ENCODE results near the gene CETP. TPM values are rescaled to one million over a fixed set of nuclear protein-coding genes. Genes with fewer than 3 reads are reported as not detected.
A peak's percentile ranks its signal among the peaks of the same experiment; 100 is the strongest.

Gene CETP
- total and polyA plus RNA-seq, 2 of the 13 experiments (the other 11 are each of a cell fraction or from before 2014, with no cell fraction given): 0.31 to 9.8 TPM

DNA sequence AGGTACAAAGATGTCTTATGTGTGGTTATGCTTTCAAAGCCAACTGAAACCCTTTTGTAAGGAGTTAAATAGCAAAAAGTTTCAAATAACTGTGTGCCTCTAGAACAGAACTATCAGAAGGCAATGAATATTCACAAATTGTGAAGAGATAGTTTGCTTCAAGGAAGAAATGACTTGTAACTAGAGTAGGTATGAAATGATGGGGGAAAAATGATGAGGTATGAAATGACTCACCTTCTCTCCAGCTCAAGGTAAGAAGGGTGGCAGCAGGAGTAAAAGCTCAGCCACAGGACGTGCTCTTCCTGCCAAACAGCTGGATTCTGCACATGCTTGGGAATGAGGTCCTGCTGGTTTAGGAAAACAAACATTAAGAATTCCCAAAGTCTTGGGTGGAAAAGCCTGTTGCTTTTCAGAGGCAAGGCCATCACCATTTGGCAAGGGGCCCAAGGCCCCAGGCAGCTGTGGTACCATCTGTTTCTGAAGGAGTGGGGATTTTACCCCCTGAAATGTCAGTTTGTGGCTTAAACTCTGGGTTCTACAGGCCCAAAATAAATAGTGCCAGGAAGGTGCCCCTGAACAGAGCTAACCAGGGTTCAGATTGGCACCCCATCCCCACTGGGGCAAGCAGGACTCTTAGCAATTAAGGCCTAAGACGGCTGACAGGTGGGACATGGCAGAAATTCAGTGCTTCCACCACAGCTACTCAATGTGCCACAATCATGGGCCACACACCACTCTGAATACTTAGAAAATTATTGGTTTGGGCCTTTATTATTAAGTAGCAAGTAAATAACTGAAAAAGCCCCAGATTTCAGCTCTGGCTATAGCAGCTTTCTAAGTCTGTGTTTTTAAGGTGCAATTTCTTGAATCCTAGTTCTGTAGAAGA, 16.6 kb upstream of the CETP start (continued):
- TF ChIP-seq, protein P1, sequence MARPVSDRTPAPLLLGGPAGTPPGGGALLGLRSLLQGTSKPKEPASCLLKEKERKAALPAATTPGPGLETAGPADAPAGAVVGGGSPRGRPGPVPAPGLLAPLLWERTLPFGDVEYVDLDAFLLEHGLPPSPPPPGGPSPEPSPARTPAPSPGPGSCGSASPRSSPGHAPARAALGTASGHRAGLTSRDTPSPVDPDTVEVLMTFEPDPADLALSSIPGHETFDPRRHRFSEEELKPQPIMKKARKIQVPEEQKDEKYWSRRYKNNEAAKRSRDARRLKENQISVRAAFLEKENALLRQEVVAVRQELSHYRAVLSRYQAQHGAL (CRISPR knock-in tag; IDR thresholded peaks at IDR 0.05; ENCODE audit: not compliant biosample characterization): peak; percentile 50
- no peak for TF ChIP-seq SOX13 (IDR thresholded peaks at IDR 0.05)
- TF ChIP-seq SOX13 (CRISPR knock-in tag; conservative IDR thresholded peaks at IDR 0.05 in 1 of 2, IDR thresholded peaks at IDR 0.05 in 1 of 2): no peak; a peak in 1 of 4 replicates
- TF ChIP-seq DRAP1 (CRISPR knock-in tag; IDR thresholded peaks at IDR 0.05): no peak
- TF ChIP-seq SETDB1 (CRISPR knock-in tag; IDR thresholded peaks at IDR 0.05; ENCODE audit: borderline replicate concordance): no peak
- no peak for TF ChIP-seq ZHX2 (IDR thresholded peaks at IDR 0.05; ENCODE audit: low read depth)
- no peak for TF ChIP-seq ZHX2 (CRISPR knock-in tag; IDR thresholded peaks at IDR 0.05; ENCODE audit: borderline replicate concordance)
- TF ChIP-seq MIXL1 (CRISPR knock-in tag; IDR thresholded peaks at IDR 0.05): no peak
- TF ChIP-seq, protein P2, sequence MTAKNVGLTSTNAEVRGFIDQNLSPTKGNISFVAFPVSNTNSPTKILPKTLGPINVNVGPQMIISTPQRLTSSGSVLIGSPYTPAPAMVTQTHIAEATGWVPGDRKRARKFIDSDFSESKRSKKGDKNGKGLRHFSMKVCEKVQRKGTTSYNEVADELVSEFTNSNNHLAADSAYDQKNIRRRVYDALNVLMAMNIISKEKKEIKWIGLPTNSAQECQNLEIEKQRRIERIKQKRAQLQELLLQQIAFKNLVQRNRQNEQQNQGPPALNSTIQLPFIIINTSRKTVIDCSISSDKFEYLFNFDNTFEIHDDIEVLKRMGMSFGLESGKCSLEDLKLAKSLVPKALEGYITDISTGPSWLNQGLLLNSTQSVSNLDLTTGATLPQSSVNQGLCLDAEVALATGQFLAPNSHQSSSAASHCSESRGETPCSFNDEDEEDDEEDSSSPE (CRISPR knock-in tag; IDR thresholded peaks at IDR 0.05): no peak
- no peak for TF ChIP-seq ZNF484 (CRISPR knock-in tag; IDR thresholded peaks at IDR 0.05; ENCODE audit: borderline replicate concordance, low read depth)
- TF ChIP-seq, protein P3, sequence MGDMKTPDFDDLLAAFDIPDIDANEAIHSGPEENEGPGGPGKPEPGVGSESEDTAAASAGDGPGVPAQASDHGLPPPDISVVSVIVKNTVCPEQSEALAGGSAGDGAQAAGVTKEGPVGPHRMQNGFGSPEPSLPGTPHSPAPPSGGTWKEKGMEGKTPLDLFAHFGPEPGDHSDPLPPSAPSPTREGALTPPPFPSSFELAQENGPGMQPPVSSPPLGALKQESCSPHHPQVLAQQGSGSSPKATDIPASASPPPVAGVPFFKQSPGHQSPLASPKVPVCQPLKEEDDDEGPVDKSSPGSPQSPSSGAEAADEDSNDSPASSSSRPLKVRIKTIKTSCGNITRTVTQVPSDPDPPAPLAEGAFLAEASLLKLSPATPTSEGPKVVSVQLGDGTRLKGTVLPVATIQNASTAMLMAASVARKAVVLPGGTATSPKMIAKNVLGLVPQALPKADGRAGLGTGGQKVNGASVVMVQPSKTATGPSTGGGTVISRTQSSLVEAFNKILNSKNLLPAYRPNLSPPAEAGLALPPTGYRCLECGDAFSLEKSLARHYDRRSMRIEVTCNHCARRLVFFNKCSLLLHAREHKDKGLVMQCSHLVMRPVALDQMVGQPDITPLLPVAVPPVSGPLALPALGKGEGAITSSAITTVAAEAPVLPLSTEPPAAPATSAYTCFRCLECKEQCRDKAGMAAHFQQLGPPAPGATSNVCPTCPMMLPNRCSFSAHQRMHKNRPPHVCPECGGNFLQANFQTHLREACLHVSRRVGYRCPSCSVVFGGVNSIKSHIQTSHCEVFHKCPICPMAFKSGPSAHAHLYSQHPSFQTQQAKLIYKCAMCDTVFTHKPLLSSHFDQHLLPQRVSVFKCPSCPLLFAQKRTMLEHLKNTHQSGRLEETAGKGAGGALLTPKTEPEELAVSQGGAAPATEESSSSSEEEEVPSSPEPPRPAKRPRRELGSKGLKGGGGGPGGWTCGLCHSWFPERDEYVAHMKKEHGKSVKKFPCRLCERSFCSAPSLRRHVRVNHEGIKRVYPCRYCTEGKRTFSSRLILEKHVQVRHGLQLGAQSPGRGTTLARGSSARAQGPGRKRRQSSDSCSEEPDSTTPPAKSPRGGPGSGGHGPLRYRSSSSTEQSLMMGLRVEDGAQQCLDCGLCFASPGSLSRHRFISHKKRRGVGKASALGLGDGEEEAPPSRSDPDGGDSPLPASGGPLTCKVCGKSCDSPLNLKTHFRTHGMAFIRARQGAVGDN (CRISPR knock-in tag; IDR thresholded peaks at IDR 0.05): no peak
- TF ChIP-seq SRY (CRISPR knock-in tag; IDR thresholded peaks at IDR 0.05): no peak
- TF ChIP-seq ZNF235 (CRISPR knock-in tag; IDR thresholded peaks at IDR 0.05; ENCODE audit: borderline replicate concordance): no peak
- no peak for TF ChIP-seq TMF1 (CRISPR knock-in tag; IDR thresholded peaks at IDR 0.05; ENCODE audit: low read depth)
- peak; percentile 67 for TF ChIP-seq RBFOX2 (IDR thresholded peaks at IDR 0.05; ENCODE audit: low read depth, low read length)
